Activated CD4-positive, alpha-beta T cell treated with anti-CD3 and anti-CD28 coated beads for 4 hours (primary cell): ENCODE measurements around the gene PRELP.
"Not testable (repeated sequence)": the region's sequence is repeated elsewhere in the genome, so short reads cannot be mapped to it uniquely, and the experiment has no call there.

ENCODE experiments used
- DNase-seq, 2 donors: peaks; one replicate each; pipeline ENCODE4 v3.0.0-alpha.2; 2020

PRELP gene

DNA sequence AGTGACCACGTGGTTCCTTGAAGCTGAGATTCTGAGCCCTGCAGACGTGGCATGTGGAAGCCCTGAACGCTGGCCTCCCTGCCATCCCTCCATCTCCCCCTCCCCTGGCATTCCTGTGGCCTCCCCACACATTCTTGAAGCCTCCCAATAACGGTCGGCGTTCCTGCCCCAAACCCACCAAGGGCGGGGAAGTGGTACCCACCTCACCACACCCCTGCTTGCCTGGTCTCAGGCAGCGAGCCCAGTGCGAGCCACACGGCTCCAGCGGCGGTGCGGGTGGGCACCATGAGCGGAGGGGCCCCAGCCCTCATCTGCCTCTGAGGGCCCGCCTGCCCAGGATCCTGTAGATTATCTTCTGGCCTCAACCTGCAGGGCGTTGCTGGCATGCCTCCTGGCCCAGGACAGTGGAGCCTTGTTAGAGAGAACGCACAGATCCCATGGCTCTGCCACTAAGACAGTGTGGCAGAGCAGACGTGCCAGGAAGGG lies 20.6 kb upstream of the PRELP start:
- DNase-seq = no peak

DNA sequence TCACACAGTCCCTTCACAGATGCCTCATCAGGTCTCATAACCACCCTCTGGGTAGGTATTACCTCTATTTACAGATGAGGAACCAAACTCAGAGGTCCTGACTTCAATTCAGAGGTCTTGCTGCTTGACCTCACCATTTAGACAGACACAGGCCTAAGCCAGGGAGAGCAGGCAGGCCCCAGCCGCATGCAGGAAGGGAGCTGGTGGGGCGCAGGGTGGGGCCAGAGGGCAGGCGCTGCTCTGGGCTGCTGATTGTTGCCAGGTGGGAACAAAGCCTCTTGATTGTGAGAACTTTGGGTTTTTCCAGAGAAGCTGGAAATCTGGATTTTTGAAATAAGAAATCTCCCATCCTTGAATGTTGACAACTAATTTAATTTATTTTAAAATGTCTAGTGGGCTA lies 19.9 kb upstream of the PRELP start:
- no peak for DNase-seq

GRCh38 chr1:203456577-203456976 lies 19.0 kb upstream of the PRELP start:
- DNase-seq = no peak

DNA sequence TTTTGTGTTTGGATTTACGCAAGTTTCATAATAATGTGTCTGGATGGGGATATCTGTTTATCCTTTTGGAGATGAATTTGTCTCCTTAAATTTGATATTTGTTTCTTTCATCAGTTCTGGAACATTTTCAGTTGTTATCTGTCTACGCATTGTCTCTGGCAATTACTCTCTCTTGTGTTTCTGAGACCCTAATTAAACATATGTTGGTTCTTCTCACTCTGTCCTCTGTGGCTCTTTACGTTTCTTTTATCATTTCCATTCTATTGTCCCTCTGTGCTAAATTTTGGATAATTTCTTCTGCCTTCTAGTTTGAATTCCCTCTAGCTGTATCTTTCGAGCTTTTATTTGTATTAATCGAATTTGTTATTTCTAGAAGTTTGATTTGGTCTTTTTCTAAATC lies 17.5 kb upstream of the PRELP start:
- DNase-seq = no peak

GRCh38 chr1:203459671-203460201 lies 15.9 kb upstream of the PRELP start:
- DNase-seq = no peak

DNA sequence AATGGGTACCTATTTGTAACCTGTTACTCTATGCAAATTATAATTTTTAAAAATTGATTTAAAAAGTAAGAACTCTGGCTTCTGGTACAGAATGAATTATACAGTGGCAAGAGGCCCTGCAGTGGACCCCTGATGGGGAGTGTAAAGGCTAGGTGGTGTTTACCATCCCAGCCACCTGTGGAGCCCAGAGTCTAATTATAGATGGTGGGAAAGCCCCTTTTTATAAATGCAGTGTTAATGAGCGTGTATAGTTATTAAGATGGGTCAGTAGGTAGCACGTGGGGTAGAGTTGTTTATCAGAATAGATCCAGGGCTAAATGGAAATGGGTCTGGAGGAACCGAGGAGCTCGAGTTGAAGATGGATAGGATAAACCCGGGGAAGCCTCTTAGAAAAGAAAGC lies 13.9 kb upstream of the PRELP start:
- DNase-seq = no peak

- DNase-seq = no peak
These were observed 13.5 kb upstream of the PRELP start for GRCh38 chr1:203462143-203462542.

GRCh38 chr1:203462878-203463277 lies 12.7 kb upstream of the PRELP start:
- DNase-seq = no peak

DNA sequence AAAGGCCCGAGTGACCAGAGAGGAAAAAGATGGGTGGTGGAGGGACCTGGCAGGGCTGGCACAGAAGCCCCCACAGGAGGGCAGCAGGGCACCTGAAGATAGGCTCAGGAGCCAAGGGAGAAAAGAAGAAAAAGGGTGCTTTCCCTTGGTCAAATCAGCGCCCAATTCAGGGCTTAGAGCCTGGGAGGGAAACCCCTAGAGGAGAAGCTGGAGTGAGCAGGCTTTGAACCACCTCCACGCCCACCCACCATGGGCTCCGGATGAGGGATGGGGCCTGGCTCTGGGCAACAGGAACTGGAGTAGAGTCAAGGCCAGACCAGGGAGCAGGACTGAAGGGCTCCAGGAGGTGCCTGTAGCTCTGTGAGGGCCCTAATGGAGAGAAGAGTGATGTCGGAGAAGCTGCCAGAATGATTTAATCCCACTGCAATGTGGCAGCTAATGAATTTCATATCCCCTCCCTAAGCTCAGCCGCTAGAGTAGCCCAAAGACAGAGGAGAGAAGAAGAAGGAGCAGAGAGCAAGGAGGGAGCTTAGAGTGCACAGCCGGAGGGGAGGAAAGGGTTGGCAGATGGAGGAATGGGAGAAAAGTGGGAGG lies 12.0 kb upstream of the PRELP start:
- DNase-seq = no peak

DNA sequence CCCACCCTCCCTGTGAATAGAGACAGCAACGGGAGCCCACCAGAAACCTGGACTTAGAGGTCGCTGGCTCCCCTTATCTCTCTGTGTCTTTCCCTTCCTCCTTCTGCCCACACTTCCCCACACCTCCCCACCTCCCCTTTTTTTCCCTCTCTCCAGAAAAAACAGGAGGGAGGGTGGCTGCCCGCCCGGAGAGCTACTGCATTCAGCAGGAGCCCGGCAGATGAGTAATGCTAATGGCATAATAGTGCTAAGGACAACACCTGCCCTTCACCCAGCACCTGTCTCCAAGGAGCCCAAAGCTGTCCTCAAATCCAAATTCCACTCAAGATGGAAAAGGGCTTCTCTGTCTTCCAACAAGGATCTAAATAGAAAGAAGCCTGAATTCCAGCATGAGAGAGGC lies 11.4 kb upstream of the PRELP start:
- DNase-seq = no peak

- no peak for DNase-seq
These were observed 10.9 kb upstream of the PRELP start for GRCh38 chr1:203464743-203465142.

GRCh38 chr1:203465146-203465798 lies 10.3 kb upstream of the PRELP start:
- DNase-seq = no peak

GRCh38 chr1:203465948-203466347 lies 9.7 kb upstream of the PRELP start:
- no peak for DNase-seq

DNA sequence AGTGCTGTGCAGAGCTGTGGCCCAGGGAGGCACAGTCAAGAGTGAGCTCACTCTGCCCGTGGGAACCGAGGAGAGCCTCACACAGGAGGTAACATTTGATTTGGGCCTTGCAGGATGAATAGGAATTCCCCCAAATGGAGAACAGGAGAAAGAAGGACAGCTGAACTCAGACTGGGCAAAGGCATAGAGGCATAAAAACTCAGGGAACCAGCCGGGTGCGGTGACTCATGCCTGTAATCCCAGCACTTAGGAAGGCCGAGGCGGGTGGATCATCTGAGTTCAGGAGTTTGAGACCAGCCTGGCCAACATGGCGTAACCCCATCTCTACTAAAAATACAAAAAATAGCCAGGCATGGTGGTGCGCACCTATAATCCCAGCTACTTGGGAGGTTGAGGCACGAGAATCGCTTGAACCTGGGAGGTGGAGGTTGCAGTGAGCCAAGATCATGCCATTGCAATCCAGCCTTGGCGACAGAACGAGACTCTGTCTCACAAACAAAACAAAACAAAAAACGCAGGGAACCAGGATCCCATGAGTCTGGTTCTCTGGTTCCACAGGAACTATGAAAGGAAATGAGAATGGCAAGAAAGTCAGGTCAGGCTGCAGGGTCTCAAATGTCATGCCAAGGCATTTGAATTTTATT lies 8.6 kb upstream of the PRELP start:
- DNase-seq = not testable (repeated sequence)

- DNase-seq = no peak
These were observed 8.1 kb upstream of the PRELP start for GRCh38 chr1:203467550-203467921.

DNA sequence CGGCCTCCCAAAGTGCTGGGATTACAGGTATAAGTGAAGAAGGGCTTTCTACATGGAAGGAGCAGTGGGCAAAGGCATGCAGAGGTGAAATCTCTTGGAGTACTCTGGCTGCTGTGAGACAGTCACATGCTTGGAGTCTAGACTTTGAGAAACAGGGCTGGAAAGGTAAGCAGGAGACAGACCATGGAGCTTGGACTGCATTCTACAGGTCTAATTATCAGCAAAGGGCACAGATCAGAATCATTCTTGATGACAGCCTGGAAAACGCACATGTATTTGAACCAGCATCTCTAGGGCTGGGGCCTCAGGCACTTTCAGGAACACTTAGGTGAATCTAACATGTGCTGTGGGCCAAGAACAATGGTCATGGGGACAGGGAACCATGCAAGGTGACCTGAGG lies 7.3 kb upstream of the PRELP start:
- no peak for DNase-seq

GRCh38 chr1:203470240-203470639 lies 5.4 kb upstream of the PRELP start:
- no peak for DNase-seq

DNA sequence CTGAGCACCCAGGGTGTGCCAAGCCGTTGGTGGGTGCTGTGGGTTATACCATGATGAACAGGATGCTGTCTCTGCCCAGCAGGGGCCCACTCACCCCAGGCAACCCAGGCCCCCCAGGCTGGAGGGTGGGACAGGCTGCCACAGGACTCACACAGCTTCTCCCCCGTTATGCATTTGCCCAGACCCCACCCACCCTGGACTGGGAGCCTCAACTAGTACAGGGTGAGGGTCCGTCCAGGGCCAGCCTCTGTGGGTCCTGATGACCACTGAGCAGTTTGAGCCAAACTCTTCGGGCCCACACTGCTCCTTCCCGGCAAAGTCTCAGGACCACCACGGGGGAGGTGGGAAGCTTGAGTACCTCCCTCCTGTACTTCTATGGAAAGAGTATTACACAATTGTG lies 3.8 kb upstream of the PRELP start:
- DNase-seq = no peak

DNA sequence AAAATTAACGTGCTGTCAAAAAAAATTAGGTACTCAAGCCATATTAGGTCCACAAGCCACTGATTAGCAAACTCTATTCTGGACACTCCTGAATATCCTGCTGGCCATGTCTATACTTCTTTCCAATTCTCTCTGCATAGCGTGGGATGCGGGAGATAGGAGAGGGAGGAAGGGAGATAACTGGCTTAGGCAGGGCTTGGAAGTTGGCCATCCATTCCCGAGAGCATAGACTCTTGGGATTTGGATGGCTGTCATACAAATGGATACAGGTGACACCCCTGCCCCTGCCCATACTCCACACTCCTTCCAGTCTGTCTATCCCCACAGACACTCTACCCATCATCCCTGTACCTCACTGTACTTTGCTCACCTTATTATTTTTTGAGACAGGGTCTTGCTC lies 2.3 kb upstream of the PRELP start:
- DNase-seq = no peak

DNA sequence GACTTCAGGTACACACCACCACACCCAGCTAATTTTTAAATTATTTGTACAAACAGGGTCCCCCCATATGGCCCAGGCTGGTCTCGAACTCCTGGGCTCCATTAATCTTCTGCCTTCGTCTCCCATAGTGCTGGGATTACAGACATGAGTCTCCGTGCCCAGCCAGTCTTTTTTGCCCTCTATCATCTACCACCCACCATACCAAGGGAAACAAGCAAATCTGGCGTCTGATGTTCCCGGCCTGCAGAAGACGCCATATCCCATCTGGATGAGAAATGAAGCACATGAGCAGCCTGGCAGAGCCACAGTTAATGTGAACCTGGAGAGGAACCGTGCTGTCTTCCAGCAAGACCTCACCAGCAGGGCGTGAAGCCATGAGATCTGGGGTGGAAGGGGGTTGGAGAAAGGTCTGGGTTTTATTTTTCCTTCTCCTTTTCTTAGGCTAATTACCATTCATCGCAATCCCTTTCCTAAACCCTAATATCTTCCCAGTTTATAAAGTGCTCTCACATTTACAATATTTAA lies 1.8 kb upstream of the PRELP start:
- DNase-seq = no peak

DNA sequence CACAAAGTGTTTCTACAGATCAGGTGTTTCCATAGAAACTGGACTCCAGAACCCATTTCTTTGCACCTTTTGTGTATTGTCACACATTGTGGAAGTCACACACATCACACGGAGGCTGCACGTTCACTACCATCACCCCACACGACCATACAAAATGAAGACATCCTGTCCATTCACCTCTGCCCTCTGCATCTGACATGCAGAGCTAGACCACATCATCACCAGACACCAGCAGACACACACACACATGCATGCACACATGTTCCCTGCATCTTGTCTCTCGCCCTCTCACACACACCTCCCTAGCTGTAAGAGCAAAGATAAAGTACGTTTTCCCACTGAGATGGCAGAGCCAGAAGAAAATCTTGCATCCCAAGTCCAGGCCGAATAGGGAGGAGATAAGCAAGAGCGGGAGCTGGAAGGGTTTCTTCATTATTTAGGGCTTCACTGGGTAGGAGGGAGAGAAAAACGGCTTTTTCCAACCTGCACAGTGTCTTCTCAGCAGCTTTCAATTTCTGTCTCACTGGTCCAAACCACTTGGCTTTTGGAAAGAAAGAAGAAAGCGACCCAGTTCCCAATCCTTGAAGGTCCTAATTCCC lies 709 bp downstream of the PRELP start:
- no peak for DNase-seq

GRCh38 chr1:203477748-203478147 lies 2.1 kb downstream of the PRELP start:
- no peak for DNase-seq

- no peak for DNase-seq
These were observed 2.6 kb downstream of the PRELP start for GRCh38 chr1:203478231-203478630.

DNA sequence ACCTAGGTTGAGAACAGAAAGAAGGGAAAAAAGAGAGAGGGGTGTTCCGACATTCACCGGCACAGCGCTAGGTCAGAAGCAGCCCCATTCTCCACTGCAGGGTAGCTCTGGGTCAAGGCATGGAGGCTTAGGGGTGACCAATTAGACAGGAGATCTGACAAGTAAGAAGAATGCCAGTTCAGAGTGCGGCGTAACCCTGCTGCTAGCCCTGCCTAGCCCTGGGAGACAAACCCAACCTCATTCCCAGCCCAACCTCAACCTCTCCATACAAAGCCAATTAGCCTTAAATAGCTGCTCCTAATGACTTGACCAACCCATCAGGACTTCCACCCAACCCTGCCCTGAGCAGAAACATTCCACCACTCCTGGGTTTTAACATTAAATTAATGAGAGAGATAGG lies 3.4 kb downstream of the PRELP start:
- no peak for DNase-seq
